Endodermal cell (in vitro differentiated cells): Measurements from ENCODE around the gene MBD5. TPM values are rescaled to one million over a fixed set of nuclear protein-coding genes. Genes with fewer than 3 reads are reported as not detected.

Experiments
- DNase-seq: peaks from one replicate; pipeline ENCODE4 v3.0.0-alpha.2; 2017
- H3K27ac ChIP-seq: 2 replicates; pipeline ENCODE4 v1.5.1; 2013; ENCODE audit warnings: mild to moderate bottlenecking, low read depth, low read length, moderate library complexity
- H3K27me3 ChIP-seq: 2 replicates; pipeline ENCODE4 v1.6.1; 2013; ENCODE audit warnings: mild to moderate bottlenecking, low read length, moderate library complexity; ENCODE audit not compliant: insufficient read depth, control insufficient read depth, poor library complexity, severe bottlenecking
- H3K36me3 ChIP-seq: 2 replicates; pipeline ENCODE4 v1.7.0; 2013; ENCODE audit warnings: mild to moderate bottlenecking, low read length, moderate library complexity; ENCODE audit not compliant: control insufficient read depth, insufficient read depth
- H3K4me1 ChIP-seq: one replicate; pipeline ENCODE4 v1.7.0; 2013; ENCODE audit warnings: low read length; ENCODE audit not compliant: control insufficient read depth, insufficient read depth
- H3K4me3 ChIP-seq: 2 replicates; pipeline ENCODE4 v1.5.1; 2013; ENCODE audit warnings: mild to moderate bottlenecking, low read length, moderate library complexity
- H3K9ac ChIP-seq: 2 replicates; pipeline ENCODE4 v1.6.1; 2013; ENCODE audit warnings: mild to moderate bottlenecking, low read length, moderate library complexity; ENCODE audit not compliant: poor library complexity, severe bottlenecking; ENCODE audit errors: extremely low read depth
- H3K9me3 ChIP-seq: 2 replicates; pipeline ENCODE4 v1.6.1; 2013; ENCODE audit warnings: mild to moderate bottlenecking, low read length, moderate library complexity; ENCODE audit not compliant: control insufficient read depth
- H3K27ac Mint-ChIP-seq: 2 replicates; pipeline ENCODE4 v1.8.0; 2020; ENCODE audit warnings: mixed read lengths
- H3K27me3 Mint-ChIP-seq: 2 replicates; pipeline ENCODE4 v1.8.0; 2021; ENCODE audit warnings: mild to moderate bottlenecking, mixed read lengths; ENCODE audit not compliant: insufficient read depth
- H3K36me3 Mint-ChIP-seq: 2 replicates; pipeline ENCODE4 v1.8.0; 2020; ENCODE audit warnings: low read depth, mixed read lengths
- H3K4me1 Mint-ChIP-seq: 2 replicates; pipeline ENCODE4 v1.8.0; 2020; ENCODE audit warnings: mixed read lengths
- H3K4me3 Mint-ChIP-seq: 2 replicates; pipeline ENCODE4 v1.8.0; 2020; ENCODE audit warnings: mild to moderate bottlenecking, moderate library complexity, mixed read lengths
- H3K9me3 Mint-ChIP-seq: 2 replicates; pipeline ENCODE4 v1.8.0; 2020; ENCODE audit warnings: mild to moderate bottlenecking, mixed read lengths
- WGBS, 2 experiments: methylation state at CpG; one replicate each; pipeline versions ENCODE4 v1.1.5 to v1.1.7; 2013; ENCODE audit warnings: missing lambda C conversion rate in 2 of 2, mixed read lengths in 1 of 2; ENCODE audit not compliant: insufficient coverage in 1 of 2, insufficient read length in 1 of 2; 5-methylcytosine and 5-hydroxymethylcytosine counted together
- total RNA-seq, 2 donors: library from RNA; stranded (reverse); fragmentation: NEBNext Ultra II Directional in 1 of 2; extraction: Animal tissue kit (Norgen Biotek cat#: 25700) in 1 of 2; gene quantifications; 2 replicates in 1 of 2; 3 replicates in 1 of 2; pipeline ENCODE4 v1.2.1, GENCODE V29; 2021
- TF ChIP-seq, protein P1 (sequence below): fragments of 200-600 bp; sonication (generic); conservative IDR thresholded peaks from 2 replicates; pipeline ENCODE4 v1.5.0; 2021; ENCODE audit warnings: antibody characterized with exemption, mild to moderate bottlenecking

MBD5 gene
- total RNA-seq, 2 donors from 2014 or later: 49.1 to 55.7 TPM

DNA sequence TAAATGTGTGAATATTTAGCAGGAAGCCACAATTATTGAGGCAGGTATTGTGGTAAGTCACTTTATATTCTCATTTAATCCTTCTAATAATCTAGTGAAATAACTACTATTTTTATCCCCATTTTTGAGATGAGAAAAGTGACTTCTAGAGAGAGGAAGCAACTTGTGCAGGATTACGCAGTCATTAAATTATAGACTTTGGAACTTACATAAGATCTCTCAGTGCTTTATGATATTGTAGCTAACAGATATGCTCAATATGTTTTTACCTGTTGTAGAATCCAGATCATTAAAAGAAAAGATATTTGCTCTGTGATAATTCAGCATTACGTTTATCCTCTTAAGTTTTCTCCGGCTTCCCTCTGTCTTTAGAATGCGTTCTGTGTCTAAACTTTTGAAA is 50.5 kb downstream of the MBD5 start:
- no peaks in the 10 kb centered on the region for H3K36me3 ChIP-seq
- Mint-ChIP-seq H3K4me3 (no peak overlapping the region), H3K27me3 (no peaks in the 10 kb centered on the region), H3K36me3 (no peaks in the 10 kb centered on the region), H3K9me3 (no peaks in the 10 kb centered on the region), H3K27ac (no peak overlapping the region), H3K4me1 (peaks cover 12% of the 10 kb centered on the region)
- no peak overlapping the region for H3K9ac ChIP-seq
- H3K27me3 ChIP-seq: no peaks in the 10 kb centered on the region
- peaks cover 6% of the 10 kb centered on the region for H3K4me1 ChIP-seq
- TF ChIP-seq, protein P1, sequence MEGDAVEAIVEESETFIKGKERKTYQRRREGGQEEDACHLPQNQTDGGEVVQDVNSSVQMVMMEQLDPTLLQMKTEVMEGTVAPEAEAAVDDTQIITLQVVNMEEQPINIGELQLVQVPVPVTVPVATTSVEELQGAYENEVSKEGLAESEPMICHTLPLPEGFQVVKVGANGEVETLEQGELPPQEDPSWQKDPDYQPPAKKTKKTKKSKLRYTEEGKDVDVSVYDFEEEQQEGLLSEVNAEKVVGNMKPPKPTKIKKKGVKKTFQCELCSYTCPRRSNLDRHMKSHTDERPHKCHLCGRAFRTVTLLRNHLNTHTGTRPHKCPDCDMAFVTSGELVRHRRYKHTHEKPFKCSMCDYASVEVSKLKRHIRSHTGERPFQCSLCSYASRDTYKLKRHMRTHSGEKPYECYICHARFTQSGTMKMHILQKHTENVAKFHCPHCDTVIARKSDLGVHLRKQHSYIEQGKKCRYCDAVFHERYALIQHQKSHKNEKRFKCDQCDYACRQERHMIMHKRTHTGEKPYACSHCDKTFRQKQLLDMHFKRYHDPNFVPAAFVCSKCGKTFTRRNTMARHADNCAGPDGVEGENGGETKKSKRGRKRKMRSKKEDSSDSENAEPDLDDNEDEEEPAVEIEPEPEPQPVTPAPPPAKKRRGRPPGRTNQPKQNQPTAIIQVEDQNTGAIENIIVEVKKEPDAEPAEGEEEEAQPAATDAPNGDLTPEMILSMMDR: no peak
- DNase-seq: no peak
- no peak overlapping the region for H3K27ac ChIP-seq
- H3K4me3 ChIP-seq: no peak overlapping the region
- WGBS, 2 experiments: 95 to 96% methylated on average over 3 to 4 of the region's 4 CpGs
- H3K9me3 ChIP-seq: no peaks in the 10 kb centered on the region

DNA sequence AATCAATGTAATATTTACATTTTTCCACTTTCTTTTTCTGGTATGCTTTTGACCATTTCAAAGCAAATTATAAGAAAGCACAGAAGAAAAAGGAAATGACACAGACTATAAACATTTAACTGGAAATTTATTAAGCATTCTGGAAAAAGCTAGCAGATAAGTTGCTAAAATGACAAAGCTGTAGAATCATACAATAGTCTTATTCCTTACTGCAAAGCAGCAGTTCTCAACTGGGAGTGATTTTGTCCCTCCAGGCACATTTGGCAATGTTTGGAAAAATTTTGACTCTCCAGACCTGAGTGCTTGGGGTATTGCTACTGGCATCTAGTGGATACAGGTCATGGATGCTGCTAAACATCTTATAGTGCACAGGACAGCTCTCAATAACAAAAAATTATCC is 75.1 kb downstream of the MBD5 start:
- Mint-ChIP-seq H3K27me3 (no peaks in the 10 kb centered on the region), H3K9me3 (peaks cover 12% of the 10 kb centered on the region), H3K27ac (no peak overlapping the region), H3K36me3 (no peaks in the 10 kb centered on the region), H3K4me1 (no peaks in the 10 kb centered on the region), H3K4me3 (no peak overlapping the region)
- Histone ChIP-seq H3K27ac (no peak overlapping the region), H3K27me3 (no peaks in the 10 kb centered on the region), H3K9ac (no peak overlapping the region), H3K4me1 (no peaks in the 10 kb centered on the region), H3K36me3 (no peaks in the 10 kb centered on the region), H3K4me3 (no peak overlapping the region), H3K9me3 (no peaks in the 10 kb centered on the region)
- no peak for DNase-seq
- TF ChIP-seq, protein P1: no peak

DNA sequence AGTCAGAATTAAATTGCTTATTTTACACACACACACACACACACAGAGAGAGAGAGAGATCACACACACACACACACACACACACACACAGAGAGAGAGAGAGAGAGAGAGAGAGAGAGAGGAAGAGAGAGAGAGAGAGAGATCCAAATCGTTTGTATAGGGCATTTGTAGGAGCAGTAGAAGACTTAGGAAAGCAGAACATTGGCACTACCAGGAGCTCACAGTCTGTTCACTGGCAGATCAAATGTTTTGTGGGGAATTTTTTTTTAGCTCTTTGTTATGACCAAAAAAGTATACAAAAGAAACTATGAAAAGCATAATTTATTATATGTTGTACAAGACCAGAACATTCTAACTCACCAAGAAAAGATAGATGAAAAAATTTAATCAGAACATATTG is 81.8 kb downstream of the MBD5 start:
- Histone ChIP-seq H3K27ac (no peak overlapping the region), H3K4me3 (no peak overlapping the region), H3K36me3 (no peaks in the 10 kb centered on the region), H3K9ac (no peak overlapping the region), H3K27me3 (no peaks in the 10 kb centered on the region), H3K4me1 (no peaks in the 10 kb centered on the region), H3K9me3 (no peaks in the 10 kb centered on the region)
- Mint-ChIP-seq H3K9me3 (no peaks in the 10 kb centered on the region), H3K27me3 (no peaks in the 10 kb centered on the region), H3K4me3 (no peak overlapping the region), H3K36me3 (no peaks in the 10 kb centered on the region), H3K4me1 (peaks cover 3% of the 10 kb centered on the region), H3K27ac (no peak overlapping the region)
- no peak for DNase-seq
- TF ChIP-seq, protein P1: no peak
- 80% methylated on average over 1 of the region's 1 CpG for WGBS, 2 experiments
